Activated CD8-positive, alpha-beta T cell treated with anti-CD3 and anti-CD28 coated beads for 36 hours (primary cell): ENCODE measurements around the gene XXYLT1. TPM values are rescaled to one million over a fixed set of nuclear protein-coding genes. Genes with fewer than 3 reads are reported as not detected.
"Not testable (repeated sequence)": the region's sequence is repeated elsewhere in the genome, so short reads cannot be mapped to it uniquely, and the experiment has no call there.

Source experiments
- ATAC-seq: fragments of 200-7000 bp; cut with Tn5 transposase; one replicate; pipeline ENCODE4 v1.10.0; 2021; ENCODE audit warnings: mild to moderate bottlenecking, moderate library complexity
- CTCF ChIA-PET: fragments of 350-600 bp; sonication (Branson Sonifier 250); formaldehyde crosslinking; loops from one replicate; lab custom pipeline; 2021; ENCODE audit warnings: antibody characterized with exemption; lab: Charles Lee
- POLR2A ChIA-PET: fragments of 350-600 bp; sonication (Branson Sonifier 250); formaldehyde crosslinking; loops from one replicate; lab custom pipeline; 2021; ENCODE audit warnings: antibody characterized with exemption; lab: Charles Lee
- DNase-seq: peaks from one replicate; pipeline ENCODE4 v3.0.0-alpha.2; 2020
- H3K27ac Mint-ChIP-seq: one replicate; pipeline ENCODE4 v1.8.0; 2021; ENCODE audit warnings: mild to moderate bottlenecking, mixed read lengths
- H3K27me3 Mint-ChIP-seq: one replicate; pipeline ENCODE4 v1.8.0; 2021; ENCODE audit warnings: mixed read lengths
- H3K36me3 Mint-ChIP-seq: one replicate; pipeline ENCODE4 v1.8.0; 2021; ENCODE audit warnings: low read depth, mixed read lengths
- H3K4me1 Mint-ChIP-seq: one replicate; pipeline ENCODE4 v1.8.0; 2021; ENCODE audit warnings: low read depth, mixed read lengths
- H3K4me3 Mint-ChIP-seq: one replicate; pipeline ENCODE4 v1.8.0; 2021; ENCODE audit warnings: mild to moderate bottlenecking, moderate library complexity, mixed read lengths
- H3K9me3 Mint-ChIP-seq: one replicate; pipeline ENCODE4 v1.8.0; 2021; ENCODE audit warnings: mixed read lengths
- intact Hi-C: fragments of 100-400 bp; cut with micrococcal nuclease; formaldehyde crosslinking; loops from one replicate; pipeline ENCODE4 v1.10.0; 2022
- total RNA-seq, 2 experiments: library from RNA; stranded (reverse); gene quantifications; one replicate each; pipeline ENCODE4 v1.2.3, GENCODE V29; 2021
- TF ChIP-seq, protein P1 (sequence below): fragments of 200-600 bp; IDR thresholded peaks from one replicate; pipeline ENCODE4 v1.8.0; 2022; ENCODE audit warnings: antibody characterized with exemption, mild to moderate bottlenecking

XXYLT1 gene
- total RNA-seq, 2 experiments from 2014 or later: 8.4 to 9.6 TPM

DNA sequence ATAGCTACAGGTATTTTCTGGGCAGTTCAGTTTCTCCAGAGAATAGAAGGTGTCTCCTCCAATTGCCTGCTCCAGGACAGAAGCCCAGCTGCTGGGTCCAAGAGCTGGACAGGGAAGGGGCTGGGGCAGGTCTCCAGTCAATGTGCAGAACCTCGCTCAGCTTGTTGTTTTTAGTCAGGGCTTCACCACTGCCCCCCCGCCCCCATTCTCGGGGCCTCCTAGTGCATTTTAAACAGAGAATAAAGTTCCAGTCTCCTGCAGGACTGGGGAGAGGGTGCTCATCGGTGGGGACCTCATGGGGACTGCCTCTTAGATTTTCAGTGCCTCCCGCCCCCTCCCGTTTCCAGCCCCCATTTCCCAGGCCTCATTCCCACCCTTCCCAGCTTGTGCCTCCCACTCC lies 216.6 kb downstream of the XXYLT1 start:
- POLR2A ChIA-PET: no interaction called here
- TF ChIP-seq, protein P1, sequence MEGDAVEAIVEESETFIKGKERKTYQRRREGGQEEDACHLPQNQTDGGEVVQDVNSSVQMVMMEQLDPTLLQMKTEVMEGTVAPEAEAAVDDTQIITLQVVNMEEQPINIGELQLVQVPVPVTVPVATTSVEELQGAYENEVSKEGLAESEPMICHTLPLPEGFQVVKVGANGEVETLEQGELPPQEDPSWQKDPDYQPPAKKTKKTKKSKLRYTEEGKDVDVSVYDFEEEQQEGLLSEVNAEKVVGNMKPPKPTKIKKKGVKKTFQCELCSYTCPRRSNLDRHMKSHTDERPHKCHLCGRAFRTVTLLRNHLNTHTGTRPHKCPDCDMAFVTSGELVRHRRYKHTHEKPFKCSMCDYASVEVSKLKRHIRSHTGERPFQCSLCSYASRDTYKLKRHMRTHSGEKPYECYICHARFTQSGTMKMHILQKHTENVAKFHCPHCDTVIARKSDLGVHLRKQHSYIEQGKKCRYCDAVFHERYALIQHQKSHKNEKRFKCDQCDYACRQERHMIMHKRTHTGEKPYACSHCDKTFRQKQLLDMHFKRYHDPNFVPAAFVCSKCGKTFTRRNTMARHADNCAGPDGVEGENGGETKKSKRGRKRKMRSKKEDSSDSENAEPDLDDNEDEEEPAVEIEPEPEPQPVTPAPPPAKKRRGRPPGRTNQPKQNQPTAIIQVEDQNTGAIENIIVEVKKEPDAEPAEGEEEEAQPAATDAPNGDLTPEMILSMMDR: no peak
- Mint-ChIP-seq H3K27me3 (peaks cover 5% of the 10 kb centered on the region), H3K36me3 (no peaks in the 10 kb centered on the region), H3K27ac (no peak overlapping the region), H3K9me3 (no peaks in the 10 kb centered on the region), H3K4me1 (no peaks in the 10 kb centered on the region), H3K4me3 (no peak overlapping the region)
- intact Hi-C loops: no loop called here
- no peak for DNase-seq
- CTCF ChIA-PET: no interaction called here
- ATAC-seq: no peak

DNA sequence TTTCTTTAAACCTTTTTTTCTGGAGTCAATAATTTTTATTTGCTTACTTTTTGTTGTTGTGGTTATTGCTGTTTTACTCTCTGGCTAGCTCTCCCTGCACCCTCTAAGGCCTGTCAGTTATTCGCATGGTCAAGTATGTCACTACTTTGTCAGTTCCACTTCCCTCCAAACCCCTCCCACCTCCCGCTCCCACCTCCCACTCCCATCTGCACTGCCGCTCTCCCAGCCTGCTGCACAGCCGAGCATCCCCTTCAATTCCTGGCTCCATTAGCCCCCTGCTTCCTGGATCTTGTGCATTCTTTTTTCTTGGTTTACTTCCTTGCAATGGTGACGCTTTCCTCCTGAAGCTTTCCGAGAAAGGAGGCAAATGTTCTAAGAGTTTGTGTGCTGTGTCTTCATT lies 218.0 kb downstream of the XXYLT1 start:
- Mint-ChIP-seq H3K4me1 (no peaks in the 10 kb centered on the region), H3K27me3 (peaks cover 5% of the 10 kb centered on the region), H3K4me3 (no peak overlapping the region), H3K9me3 (no peaks in the 10 kb centered on the region), H3K27ac (no peak overlapping the region), H3K36me3 (no peaks in the 10 kb centered on the region)
- POLR2A ChIA-PET: no interaction called here
- TF ChIP-seq, protein P1: no peak
- no peak for DNase-seq
- no peak for ATAC-seq
- intact Hi-C loops: no loop called here
- CTCF ChIA-PET: no interaction called here

DNA sequence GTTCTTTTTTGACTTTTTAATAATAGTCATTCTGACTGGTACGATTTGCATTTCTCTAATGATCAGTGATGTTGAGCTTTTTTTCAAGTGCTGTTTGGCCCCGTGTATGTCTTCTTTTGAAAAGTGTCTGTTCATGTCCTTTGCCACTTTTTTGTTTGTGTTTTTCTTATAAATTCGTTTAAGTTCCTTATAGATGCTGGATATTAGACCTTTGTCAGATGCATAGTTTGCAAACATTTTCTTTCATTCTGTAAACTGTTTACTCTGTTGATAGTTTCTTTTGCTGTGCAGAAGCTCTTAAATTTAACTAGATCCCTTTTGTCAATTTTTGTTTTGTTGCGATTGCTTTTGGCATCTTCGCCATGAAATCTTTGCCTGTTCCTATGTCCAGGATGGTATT lies 220.7 kb downstream of the XXYLT1 start:
- DNase-seq, H3K4me1 Mint-ChIP-seq, H3K27me3 Mint-ChIP-seq, H3K9me3 Mint-ChIP-seq, H3K36me3 Mint-ChIP-seq, H3K4me3 Mint-ChIP-seq, H3K27ac Mint-ChIP-seq, ATAC-seq, intact Hi-C loops: not testable (repeated sequence)
- POLR2A ChIA-PET: interaction anchor here (0.7 to 1.1 kb wide), 2 partner anchors 11 to 81 kb away, joined by 4 read pairs; no protein-coding TSS in a partner anchor
- CTCF ChIA-PET: interaction anchor here (1.5 kb wide), 1 partner anchor 11 kb away, joined by 3 read pairs; no protein-coding TSS in a partner anchor

GRCh38 chr3:195048059-195048905 lies 222.7 kb downstream of the XXYLT1 start:
- no peaks in the 10 kb centered on the region for H3K4me1 Mint-ChIP-seq
- CTCF ChIA-PET: interaction anchor here (0.6 to 1.4 kb wide), 2 partner anchors 295 to 366 kb away, joined by 3 read pairs; no protein-coding TSS in a partner anchor

GRCh38 chr3:195047536-195047935 lies 223.4 kb downstream of the XXYLT1 start:
- DNase-seq (no peak), ATAC-seq (no peak)
- Mint-ChIP-seq H3K4me1 (no peaks in the 10 kb centered on the region), H3K36me3 (no peaks in the 10 kb centered on the region), H3K27ac (no peak overlapping the region), H3K4me3 (no peak overlapping the region), H3K9me3 (no peaks in the 10 kb centered on the region), H3K27me3 (no peaks in the 10 kb centered on the region)
- intact Hi-C loops: no loop called here
- ChIA-PET POLR2A (no interaction called here), CTCF (no interaction called here)
- TF ChIP-seq, protein P1: no peak

More at GRCh38 chr3:195048059-195048905, 222.7 kb downstream of the XXYLT1 start:
- Mint-ChIP-seq H3K27ac (no peak overlapping the region), H3K27me3 (no peaks in the 10 kb centered on the region), H3K36me3 (no peaks in the 10 kb centered on the region), H3K9me3 (no peaks in the 10 kb centered on the region), H3K4me3 (no peak overlapping the region)
- TF ChIP-seq, protein P1: no peak
- DNase-seq (no peak), ATAC-seq (no peak)
- POLR2A ChIA-PET: interaction anchor here (0.6 to 0.7 kb wide), 2 partner anchors 173 to 563 kb away, joined by 3 read pairs; no protein-coding TSS in a partner anchor
- intact Hi-C loops: no loop called here
